GM12891 (cell line): Measurements from ENCODE around the gene DHFR. TPM values are rescaled to one million over a fixed set of nuclear protein-coding genes. Genes with fewer than 3 reads are reported as not detected.

Experiments used
- DNase-seq: peaks from one replicate; pipeline ENCODE4 v3.0.0; 2011; ENCODE audit warnings: low spot score; ENCODE audit not compliant: insufficient read length
- FAIRE-seq: peaks from 2 replicates; lab custom pipeline; 2011; peaks lifted over from hg19 to GRCh38; lab: Jason Lieb, UNC
- PAX5 ChIP-seq: IDR thresholded peaks from 2 replicates; pipeline ENCODE4 v1.6.1; 2011; ENCODE audit warnings: low read length, moderate library complexity, mild to moderate bottlenecking; ENCODE audit not compliant: insufficient read depth, severe bottlenecking
- POLR2A ChIP-seq: IDR thresholded peaks from 2 replicates; pipeline ENCODE4 v1.6.1; 2011; ENCODE audit warnings: low read depth, low read length, control low read depth
- POLR2AphosphoS5 ChIP-seq: IDR thresholded peaks from 2 replicates; pipeline ENCODE4 v1.6.1; 2011; ENCODE audit warnings: low read depth, low read length, control low read depth
- POU2F2 ChIP-seq: IDR thresholded peaks from 2 replicates; pipeline ENCODE4 v1.6.1; 2011; ENCODE audit warnings: low read depth, mild to moderate bottlenecking, control low read depth, low read length, moderate library complexity
- SPI1 ChIP-seq: IDR thresholded peaks from 2 replicates; pipeline ENCODE4 v1.6.1; 2011; ENCODE audit warnings: low read depth, low read length, control low read depth
- TAF1 ChIP-seq: IDR thresholded peaks from 2 replicates; pipeline ENCODE4 v1.6.1; 2011; ENCODE audit warnings: low read depth, low read length, control low read depth
- polyA plus RNA-seq: library from polyadenylated mRNA; unstranded; fragments of >200 nt; gene quantifications from one replicate; pipeline ENCODE4 v1.2.1, GENCODE V29; 2012; ENCODE audit warnings: low read depth, missing spikeins, inconsistent platforms; ENCODE audit not compliant: missing spikeins

DHFR gene
- polyA plus RNA-seq: 36.2 TPM

DNA sequence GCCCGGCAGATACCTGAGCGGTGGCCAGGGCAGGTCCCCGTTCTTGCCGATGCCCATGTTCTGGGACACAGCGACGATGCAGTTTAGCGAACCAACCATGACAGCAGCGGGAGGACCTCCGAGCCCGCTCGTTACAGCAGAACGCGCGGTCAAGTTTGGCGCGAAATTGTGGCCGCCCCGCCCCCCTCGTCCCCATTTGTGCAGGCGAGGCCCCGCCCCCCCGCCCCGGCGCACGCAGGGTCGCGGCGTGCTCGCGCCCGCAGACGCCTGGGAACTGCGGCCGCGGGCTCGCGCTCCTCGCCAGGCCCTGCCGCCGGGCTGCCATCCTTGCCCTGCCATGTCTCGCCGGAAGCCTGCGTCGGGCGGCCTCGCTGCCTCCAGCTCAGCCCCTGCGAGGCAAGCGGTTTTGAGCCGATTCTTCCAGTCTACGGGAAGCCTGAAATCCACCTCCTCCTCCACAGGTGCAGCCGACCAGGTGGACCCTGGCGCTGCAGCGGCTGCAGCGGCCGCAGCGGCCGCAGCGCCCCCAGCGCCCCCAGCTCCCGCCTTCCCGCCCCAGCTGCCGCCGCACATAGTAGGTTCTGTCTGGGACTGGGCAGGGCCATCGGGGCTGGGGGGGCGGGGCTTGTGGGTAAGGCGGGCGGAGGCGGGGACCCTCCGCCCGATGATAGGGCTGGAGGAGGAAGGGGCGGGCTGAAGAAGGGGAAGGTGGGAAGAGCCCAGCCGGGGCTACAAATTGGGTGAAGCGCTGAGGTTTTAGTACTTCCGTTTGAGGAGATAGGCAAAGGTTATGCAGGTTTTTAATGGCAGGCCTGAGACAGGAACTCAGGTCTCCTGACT lies at the start of gene DHFR, which contains the start of gene MSH3:
Gene DHFR, minus strand, starts transcription at position 593 of the 840 bp plus-strand sequence. Its CDS starts 494 bp downstream, at position 99.
Gene MSH3, plus strand, starts transcription at position 262 of the 840 bp plus-strand sequence. Its CDS starts 76 bp downstream, at position 338.
- peak; percentile 84 for DNase-seq
- no peak for TF ChIP-seq POU2F2
- TF ChIP-seq PAX5: no peak
- TF ChIP-seq POLR2A: peak; percentile 89
- TF ChIP-seq SPI1: peak; percentile 46
- peak; percentile 87 for TF ChIP-seq POLR2AphosphoS5
- peak; percentile 52 for TF ChIP-seq TAF1
- FAIRE-seq: peak; percentile 97

DNA sequence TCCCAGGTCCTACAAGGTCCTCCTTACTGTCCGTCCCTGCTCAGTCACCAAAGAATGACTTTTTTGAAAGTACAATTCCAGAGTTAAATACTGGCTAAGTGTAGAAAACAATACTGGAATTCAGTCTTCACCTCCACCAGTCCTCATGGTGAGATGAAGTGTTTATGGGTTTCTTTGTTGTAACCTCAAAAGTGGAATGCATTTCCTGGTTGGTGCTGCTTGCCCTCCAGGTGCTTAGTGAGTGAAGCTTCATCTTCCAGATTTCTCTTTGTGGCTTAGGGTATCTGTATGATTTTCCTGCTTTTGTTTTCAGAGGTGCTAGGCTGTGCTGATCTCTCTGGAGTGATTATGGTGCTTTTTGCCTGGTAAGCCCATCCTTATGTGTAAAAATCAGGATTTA lies 49.4 kb upstream of the DHFR start:
- TF ChIP-seq SPI1 (no peak), POU2F2 (no peak), TAF1 (no peak), POLR2A (no peak), PAX5 (no peak), POLR2AphosphoS5 (no peak)
- FAIRE-seq: no peak
- DNase-seq: no peak

DNA sequence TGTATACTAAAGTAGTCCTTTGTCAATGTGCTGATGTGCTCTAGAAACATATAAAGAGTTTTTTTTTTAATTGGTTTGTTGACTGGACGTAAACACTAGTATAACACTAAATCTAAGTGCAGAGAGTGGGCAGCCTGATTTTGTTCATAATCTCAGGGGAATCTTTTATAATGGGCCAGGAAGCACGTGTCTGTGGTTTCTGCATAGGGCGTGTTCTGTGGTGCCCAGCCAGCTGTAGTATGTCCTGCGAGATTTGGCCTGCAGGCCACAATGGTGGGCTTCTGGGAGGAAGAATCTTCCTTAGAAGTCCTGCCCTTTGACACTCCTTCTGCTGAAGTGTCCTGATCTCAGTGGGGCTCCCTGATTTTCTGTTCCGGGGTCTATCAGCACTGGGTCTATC lies 49.0 kb upstream of the DHFR start:
- DNase-seq (no peak), FAIRE-seq (no peak)
- no peak for TF ChIP-seq TAF1
- no peak for TF ChIP-seq POLR2A
- TF ChIP-seq POLR2AphosphoS5: no peak
- TF ChIP-seq POU2F2: no peak
- no peak for TF ChIP-seq PAX5
- TF ChIP-seq SPI1: no peak

DNA sequence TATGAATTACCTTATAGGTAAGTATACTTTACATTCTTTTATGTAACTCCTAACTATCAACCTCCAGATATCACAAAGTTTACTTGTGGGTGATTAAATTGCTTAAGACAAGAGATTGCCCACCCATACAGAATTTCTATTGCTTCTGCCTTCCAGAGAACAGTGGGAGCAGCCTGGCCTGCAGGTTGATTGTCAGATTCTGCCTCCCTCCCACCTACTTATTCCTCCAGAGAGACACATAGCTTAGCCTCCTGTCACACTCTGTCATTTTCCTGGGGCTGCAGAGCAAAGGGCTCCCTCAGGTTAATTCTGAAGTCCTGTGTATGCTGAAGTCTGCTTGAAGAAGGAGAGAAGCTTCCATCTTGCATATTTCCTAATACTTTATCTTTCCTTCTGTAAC lies 48.5 kb upstream of the DHFR start:
- no peak for DNase-seq
- TF ChIP-seq SPI1: no peak
- no peak for TF ChIP-seq TAF1
- no peak for TF ChIP-seq POU2F2
- TF ChIP-seq PAX5: no peak
- no peak for TF ChIP-seq POLR2A
- no peak for FAIRE-seq

DNA sequence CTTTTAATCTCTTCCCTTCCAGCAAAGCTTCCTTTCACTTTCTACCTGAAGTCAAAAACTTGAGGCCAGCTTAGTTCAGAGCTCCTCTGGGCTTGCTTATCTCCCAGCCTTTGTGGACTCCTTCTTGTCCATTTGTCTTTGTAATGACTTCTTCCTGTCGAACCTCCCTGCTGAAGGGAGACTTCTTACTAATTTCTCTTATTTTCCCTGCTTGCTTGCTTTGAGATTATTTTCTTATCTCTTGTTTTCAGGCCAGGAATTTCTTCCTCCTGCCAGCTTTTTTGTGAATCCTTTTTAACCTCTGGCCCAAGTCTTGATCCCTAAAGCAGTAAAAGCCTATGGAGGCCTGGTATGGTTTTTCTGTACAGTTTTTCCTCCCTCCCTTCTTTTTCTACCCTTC lies 46.8 kb upstream of the DHFR start:
- no peak for TF ChIP-seq POLR2AphosphoS5
- TF ChIP-seq TAF1: no peak
- FAIRE-seq: no peak
- no peak for DNase-seq

DNA sequence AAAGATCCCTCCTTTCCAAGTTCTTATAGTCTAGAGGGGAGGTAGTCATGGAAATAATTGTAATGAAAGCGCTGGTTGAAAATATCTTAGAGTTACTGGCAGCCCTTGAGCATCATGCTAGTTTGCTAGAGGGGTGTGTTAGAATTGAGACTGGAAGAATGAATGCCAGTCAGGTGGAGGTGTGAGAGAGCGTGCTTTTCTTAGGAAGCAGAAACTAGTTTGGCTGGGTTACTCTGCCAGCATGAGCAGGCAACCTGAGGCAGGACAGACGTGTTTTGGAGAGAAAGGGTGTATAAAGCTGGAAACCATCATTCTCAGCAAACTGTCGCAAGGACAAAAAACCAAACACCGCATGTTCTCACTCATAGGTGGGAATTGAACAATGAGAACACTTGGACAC lies 43.6 kb upstream of the DHFR start:
- DNase-seq (no peak), FAIRE-seq (no peak)
- TF ChIP-seq POU2F2 (no peak), POLR2A (no peak)

DNA sequence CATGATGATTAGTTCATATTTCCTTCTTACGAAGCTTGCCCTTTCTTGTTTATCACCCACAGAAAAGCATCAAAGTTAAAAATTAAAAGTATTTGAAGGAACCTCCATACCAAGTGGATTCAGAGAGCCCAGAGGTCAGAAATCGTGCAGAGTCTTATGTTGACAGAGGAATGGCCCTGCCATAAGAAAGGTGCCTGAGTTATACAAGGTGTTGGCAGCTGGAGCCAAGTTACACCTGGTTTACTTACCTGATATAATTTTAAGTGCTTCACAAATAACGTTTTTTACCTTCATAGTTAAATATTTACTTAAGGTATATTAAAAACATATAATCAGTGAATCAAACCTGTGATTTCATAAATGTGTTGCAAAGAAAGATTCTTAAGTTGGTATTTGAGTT lies 42.3 kb upstream of the DHFR start:
- TF ChIP-seq POLR2A: no peak
- no peak for TF ChIP-seq PAX5
- no peak for TF ChIP-seq TAF1
- no peak for TF ChIP-seq POLR2AphosphoS5
- TF ChIP-seq POU2F2: no peak
- no peak for TF ChIP-seq SPI1
- DNase-seq (no peak), FAIRE-seq (no peak)

DNA sequence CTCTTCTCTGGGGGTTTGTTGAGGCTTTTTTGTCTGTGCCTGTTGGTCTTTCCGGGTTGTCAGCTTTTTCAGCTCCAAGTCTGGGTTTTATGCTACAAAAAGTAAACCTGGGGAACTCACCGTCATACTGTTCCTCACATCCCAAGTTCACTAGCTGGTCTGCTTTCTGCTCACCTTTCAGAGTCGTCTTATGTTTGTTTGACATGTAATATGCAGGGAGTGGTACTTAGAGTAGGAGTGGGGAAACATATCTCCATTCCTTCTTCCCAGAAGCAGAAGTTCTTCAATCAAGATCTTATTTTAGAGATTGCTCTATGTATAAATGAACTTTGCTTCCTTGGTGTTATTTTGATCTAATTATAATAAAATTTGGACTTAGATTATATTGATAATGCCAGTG lies 41.7 kb upstream of the DHFR start:
- TF ChIP-seq POLR2A: no peak
- no peak for TF ChIP-seq TAF1
- no peak for TF ChIP-seq SPI1
- no peak for TF ChIP-seq PAX5
- no peak for TF ChIP-seq POLR2AphosphoS5
- no peak for TF ChIP-seq POU2F2
- no peak for DNase-seq
- no peak for FAIRE-seq

DNA sequence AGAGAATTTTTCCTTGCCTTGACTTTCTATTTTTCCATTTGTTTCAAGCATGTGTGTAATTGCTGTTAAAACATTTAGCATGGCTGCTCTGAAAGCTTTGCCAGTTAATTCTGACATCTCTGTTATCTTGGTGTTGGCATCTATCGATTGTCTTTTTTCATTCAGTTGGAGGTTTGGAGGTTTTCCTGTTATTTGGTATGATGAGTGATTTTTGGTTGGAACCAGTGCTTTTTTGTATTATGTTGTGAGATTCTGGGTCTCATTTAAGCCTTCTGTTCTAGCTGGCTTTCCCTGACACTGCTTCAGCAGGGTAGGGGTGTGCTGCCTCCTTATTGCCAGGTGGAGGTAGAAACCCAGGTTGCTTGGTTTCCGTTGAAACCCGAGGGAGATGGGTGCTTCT lies 40.9 kb upstream of the DHFR start:
- TF ChIP-seq POLR2A (no peak), SPI1 (no peak), POU2F2 (no peak), TAF1 (no peak), POLR2AphosphoS5 (no peak), PAX5 (no peak)
- FAIRE-seq (no peak), DNase-seq (no peak)

DNA sequence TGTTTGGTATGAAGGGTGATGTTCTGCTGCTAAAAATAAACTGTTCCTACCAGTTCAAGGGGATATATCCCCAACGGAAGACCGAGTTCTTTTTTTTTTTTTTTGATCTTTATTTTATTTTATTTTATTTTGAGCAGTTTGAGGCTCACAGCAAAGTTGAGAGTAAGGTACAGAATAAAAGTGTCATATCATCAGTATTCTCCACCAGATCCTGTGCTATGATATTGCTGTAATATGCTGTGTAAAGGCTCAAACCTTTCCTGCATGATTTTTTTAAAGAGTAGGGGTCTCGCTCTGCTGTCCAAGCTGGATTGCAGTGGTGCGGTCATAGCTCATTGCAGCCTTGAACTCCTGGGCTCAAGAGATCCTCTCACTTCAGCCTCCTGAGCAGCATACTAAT lies 34.8 kb upstream of the DHFR start:
- no peak for DNase-seq
- TF ChIP-seq TAF1 (no peak), SPI1 (no peak), POLR2AphosphoS5 (no peak), POLR2A (no peak), POU2F2 (no peak), PAX5 (no peak)
- FAIRE-seq: peak; percentile 26
